GM12865 (cell line): Measurements from ENCODE around the gene CTCF.

Experiments used
- DNase-seq: peaks from one replicate; pipeline ENCODE4 v3.0.0; 2010; ENCODE audit warnings: low read depth
- H3K4me3 ChIP-seq: 2 replicates; pipeline ENCODE4 v1.5.1; 2011; ENCODE audit warnings: mild to moderate bottlenecking, low read depth, low read length, control low read depth
- TF ChIP-seq, protein P1 (sequence below): IDR thresholded peaks from 2 replicates; pipeline ENCODE4 v1.5.1; 2011; ENCODE audit warnings: low read length, control low read depth, low read depth, inconsistent platforms; ENCODE audit not compliant: insufficient read depth; ENCODE audit errors: missing control alignments

CTCF gene

DNA sequence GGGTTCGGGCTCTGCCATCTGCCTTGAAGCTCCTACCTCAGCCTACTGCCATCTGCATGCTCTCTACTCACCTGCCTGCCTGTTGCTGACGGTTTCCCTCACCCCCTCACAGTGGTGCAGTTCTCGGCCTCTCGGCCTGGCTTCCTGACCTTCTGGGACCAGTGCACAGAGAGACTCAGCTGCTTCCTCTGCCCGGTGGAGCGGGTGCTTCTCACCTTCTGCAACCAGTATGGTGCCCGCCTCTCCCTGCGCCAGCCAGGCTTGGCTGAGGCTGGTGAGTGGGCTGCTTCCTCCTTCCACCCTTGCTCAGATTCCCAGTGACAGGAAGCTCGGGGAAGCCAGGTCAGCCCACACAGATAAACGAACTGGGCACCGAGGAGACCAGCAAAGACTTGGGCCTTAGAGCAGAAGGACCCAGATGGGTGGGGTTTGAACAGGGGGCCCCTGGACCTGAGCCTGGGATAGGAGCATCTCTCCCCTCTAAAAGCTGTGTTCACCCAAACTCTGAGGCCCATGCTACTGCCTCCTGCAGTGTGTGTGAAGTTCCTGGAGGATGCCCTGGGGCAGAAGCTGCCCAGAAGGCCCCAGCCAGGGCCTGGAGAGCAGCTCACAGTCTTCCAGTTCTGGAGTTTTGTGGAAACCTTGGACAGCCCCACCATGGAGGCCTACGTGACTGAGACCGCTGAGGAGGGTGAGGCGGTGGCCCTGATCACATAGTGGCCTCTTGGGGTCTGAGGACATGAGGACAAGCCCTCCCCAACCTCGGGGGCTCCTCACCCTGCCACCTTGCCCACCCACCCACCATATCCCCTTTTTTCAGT lies 17.3 kb upstream of the CTCF start:
- H3K4me3 ChIP-seq = no peak overlapping the region
- no peak for DNase-seq
- TF ChIP-seq, protein P1, sequence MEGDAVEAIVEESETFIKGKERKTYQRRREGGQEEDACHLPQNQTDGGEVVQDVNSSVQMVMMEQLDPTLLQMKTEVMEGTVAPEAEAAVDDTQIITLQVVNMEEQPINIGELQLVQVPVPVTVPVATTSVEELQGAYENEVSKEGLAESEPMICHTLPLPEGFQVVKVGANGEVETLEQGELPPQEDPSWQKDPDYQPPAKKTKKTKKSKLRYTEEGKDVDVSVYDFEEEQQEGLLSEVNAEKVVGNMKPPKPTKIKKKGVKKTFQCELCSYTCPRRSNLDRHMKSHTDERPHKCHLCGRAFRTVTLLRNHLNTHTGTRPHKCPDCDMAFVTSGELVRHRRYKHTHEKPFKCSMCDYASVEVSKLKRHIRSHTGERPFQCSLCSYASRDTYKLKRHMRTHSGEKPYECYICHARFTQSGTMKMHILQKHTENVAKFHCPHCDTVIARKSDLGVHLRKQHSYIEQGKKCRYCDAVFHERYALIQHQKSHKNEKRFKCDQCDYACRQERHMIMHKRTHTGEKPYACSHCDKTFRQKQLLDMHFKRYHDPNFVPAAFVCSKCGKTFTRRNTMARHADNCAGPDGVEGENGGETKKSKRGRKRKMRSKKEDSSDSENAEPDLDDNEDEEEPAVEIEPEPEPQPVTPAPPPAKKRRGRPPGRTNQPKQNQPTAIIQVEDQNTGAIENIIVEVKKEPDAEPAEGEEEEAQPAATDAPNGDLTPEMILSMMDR = no peak

DNA sequence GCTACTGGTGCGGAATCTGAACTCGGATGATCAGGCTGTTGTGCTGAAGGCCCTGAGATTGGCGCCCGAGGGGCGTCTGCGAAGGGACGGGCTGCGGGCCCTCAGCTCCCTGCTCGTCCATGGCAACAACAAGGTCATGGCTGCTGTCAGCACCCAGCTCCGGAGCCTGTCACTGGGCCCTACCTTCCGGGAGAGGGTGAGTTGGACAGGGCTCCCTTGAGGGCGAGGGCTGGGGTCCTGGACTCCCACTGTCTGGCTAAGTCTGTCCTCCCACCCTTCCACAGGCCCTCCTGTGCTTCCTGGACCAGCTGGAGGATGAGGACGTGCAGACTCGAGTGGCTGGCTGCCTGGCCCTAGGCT lies 16.7 kb upstream of the CTCF start:
- H3K4me3 ChIP-seq = no peak overlapping the region
- DNase-seq = no peak
- TF ChIP-seq, protein P1 = no peak

DNA sequence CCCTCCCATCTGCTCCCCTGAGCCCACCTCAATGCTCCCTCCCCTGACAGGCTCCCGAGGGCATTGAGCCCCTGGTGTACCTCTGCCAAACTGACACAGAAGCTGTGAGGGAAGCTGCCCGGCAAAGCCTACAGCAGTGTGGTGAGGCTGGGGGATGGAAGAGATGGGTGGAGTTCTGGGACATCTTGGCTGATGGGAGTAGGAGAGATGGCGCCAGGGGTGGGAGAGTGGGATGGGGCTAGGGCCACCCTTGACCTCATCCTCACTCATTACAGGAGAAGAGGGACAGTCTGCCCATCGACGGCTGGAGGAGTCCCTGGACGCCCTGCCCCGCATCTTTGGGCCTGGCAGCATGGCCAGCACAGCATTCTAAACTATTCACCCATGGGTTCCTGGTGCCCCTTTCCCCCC lies 16.2 kb upstream of the CTCF start:
- TF ChIP-seq, protein P1 = no peak
- H3K4me3 ChIP-seq = no peak overlapping the region
- DNase-seq = no peak

DNA sequence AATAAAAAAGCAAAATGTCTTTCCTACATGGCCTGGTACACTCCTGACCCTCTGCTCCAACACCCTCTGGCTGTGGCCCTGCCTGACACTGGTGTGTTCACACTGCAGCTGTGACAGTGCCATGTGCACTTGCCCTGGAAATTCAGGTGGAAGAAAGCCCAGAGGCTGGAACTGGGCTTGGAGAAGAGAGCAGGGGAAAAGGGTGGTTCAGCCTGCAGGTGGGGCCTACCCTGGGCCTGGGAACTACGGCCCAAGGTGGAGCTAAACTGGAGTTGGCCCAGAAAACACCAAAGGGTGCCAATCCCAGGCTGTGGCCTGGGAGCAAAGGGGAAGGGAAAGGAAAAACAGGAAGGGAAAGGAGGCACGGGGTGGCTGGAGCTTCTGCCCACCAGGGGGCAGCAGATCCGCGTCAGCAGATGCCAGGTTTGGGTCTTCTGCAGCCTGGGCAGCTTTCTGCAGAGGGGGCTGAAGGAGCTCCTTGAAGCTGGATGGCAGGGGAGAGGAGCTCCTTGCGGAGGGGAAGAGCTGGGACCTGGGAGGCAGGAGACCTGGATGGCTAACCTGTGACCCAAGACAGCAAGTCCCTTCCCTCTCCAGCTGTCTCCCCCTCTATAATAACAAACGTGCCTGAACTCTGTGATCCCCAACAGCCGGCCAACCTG lies 15.4 kb upstream of the CTCF start:
- H3K4me3 ChIP-seq = no peak overlapping the region
- DNase-seq = peak; percentile 84
- TF ChIP-seq, protein P1 = peak; percentile 99

DNA sequence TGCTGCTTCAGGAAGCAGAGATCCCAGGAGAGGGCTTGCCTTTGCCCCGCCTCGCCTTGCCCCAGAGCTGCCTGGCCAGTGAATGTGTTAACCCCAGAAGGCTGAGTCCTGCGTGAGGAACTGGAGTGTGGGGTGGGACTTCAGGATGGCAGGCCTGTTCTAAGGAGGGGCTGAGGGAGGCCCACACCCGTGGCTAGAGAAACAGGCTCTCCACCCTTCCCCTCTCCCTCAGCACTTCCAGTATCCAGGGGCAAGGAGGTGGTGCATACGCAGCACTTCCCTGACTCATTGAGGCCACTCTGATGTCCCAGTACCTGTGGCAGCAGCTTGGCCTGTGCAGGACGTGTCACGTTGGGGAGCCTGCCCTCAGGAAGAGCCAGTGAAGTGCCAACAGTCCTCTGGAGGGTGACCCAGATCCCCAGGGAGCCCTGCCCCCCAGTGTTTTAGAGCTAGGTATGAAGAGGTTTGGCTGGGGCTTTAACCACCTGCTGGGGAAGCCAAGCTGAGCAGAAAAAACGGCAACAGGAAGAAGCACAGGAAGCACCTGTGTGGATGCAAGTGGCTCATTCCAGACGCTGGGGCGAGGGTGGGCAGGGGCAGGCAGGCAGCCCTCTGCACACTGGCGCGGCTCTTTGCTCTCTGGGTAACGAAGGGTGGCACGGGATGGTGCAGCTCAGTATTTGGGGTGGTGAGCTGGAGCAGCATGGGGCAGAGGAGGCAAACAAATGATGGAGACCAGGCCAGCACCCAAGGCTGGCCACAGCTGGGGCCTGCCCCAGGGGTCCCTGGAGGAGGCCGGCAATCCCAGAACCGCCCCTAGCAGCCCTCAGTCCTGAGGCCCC lies 14.7 kb upstream of the CTCF start:
- DNase-seq = peak; percentile 84
- H3K4me3 ChIP-seq = peak overlapping the region; percentile 1; the same call in 1 of the 2 replicates
- TF ChIP-seq, protein P1 = no peak

DNA sequence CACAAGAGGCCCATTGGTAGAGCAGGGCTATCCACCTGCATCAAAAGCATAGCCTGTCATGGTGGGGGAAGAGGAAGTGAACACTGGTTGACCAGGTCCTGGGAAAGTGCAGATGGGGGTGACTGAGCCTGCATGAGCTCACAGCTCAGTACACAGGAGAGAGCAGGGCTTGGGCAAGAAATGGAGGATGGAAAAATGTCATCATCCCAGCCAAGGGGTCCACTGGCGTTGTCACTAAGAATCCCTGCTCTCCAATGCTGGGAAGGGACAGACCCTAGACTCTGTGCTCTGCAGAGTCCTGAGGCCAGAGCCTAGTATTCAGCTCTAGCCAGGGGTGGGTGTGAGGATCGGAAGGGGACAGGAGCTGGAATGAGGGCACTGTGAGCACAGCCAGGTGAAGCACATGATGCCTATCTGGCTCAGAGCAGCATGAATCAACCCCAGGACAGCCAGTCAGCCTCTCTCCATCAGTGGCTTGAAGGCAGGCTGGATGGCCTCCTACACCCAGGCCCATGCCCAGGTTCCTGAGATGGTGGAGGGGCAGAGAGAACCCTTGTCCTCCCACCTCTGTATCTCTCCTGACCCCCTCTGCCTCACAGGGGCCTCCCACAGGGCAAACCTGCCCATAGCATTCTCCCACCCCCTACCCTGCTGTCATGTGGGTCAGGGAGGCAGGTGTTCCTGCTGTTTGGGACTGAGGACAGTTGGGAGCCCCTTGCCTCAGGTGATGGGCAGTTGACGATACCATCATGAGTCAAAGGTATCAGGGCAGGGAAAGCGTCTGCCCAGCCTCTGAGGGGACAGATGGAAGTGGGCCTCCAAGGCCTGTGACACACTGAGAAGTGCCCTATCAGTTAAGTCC lies 13.8 kb upstream of the CTCF start:
- H3K4me3 ChIP-seq = no peak overlapping the region
- TF ChIP-seq, protein P1 = no peak
- DNase-seq = peak; percentile 68
